Tibial artery (tissue), 4 donors: ENCODE results near the gene ABLIM3.

ENCODE experiments used
- DNase-seq, 2 donors: peaks; one replicate each; pipeline ENCODE4 v3.0.0-alpha.2; 2019
- H3K27ac ChIP-seq, 2 donors: fragments of 200-600 bp; sonication (generic) in 1 of 2; 1 replicate in 1 of 2; 2 replicates in 1 of 2; pipeline ENCODE4 v1.5.1; 2018 to 2019; ENCODE audit warnings: mild to moderate bottlenecking in 1 of 2
- H3K27me3 ChIP-seq, 2 donors: fragments of 200-600 bp; sonication (generic) in 1 of 2; one replicate each; pipeline versions ENCODE4 v1.5.1 to v1.6.0; 2016 to 2019
- H3K36me3 ChIP-seq, 3 donors: fragments of 200-600 bp; sonication (generic) in 2 of 3; one replicate each; pipeline ENCODE4 v1.5.1; 2016 to 2019; ENCODE audit warnings: mild to moderate bottlenecking in 2 of 3
- H3K4me1 ChIP-seq, 4 donors: fragments of 200-600 bp; sonication (generic) in 2 of 4; 1 replicate in 3 of 4; 2 replicates in 1 of 4; pipeline ENCODE4 v1.5.1; 2016 to 2019
- H3K4me3 ChIP-seq, 2 donors: fragments of 200-600 bp; sonication (generic) in 1 of 2; 1 replicate in 1 of 2; 2 replicates in 1 of 2; pipeline ENCODE4 v1.5.1; 2018 to 2019; ENCODE audit warnings: mild to moderate bottlenecking in 2 of 2
- H3K9me3 ChIP-seq, 3 donors: fragments of 200-600 bp; sonication (generic) in 1 of 3; one replicate each; pipeline ENCODE4 v1.5.1; 2016 to 2019
- intact Hi-C: fragments of 100-400 bp; cut with DNase I; formaldehyde crosslinking; loops from one replicate; pipeline ENCODE4 v1.15.0; 2023; ENCODE audit warnings: low total_unique reads
- TF ChIP-seq, protein P1 (sequence below), 2 experiments: fragments of 200-600 bp in 1 of 2; fragments of 450-650 bp in 1 of 2; IDR thresholded peaks; one replicate each; pipeline ENCODE4 v1.5.1; 2017 to 2019; ENCODE audit warnings: antibody characterized with exemption in 2 of 2, mild to moderate bottlenecking in 1 of 2, moderate library complexity in 1 of 2

ABLIM3 gene

DNA sequence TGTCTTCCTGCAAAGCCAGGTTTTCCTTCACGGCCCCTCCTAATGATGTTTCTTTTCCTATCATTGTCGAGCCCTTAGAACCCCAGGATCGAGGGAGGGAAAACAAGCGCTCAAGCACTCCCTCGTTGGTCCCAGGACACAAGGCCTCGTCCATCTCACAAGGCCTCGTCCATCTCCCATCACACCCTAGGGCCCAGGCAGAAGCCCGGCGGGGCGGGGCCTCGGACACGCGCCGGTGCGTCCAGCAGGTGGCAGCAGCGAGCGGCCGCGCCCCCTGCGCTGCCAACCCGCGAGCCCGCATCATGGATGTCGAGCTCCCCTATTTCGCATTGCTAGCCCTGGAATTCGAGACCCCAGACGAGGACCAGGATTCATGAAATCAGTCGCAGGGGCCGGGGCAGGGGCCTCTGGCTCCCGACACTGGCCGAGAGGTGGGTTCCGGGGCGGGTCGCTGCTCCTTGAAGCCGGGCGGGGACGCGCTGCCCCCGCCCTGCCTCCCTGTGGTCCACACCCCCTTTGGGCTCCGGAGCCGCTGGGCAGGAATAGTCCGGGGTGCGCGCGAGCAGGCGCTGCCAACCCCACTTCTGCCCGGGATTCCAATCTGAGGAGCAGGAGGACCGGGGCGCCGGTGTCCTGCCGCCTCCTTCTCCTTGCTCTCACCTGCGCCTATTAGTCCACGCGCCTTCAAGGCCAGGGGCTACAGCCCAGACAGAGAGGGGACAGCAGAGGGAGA is at the start of gene ABLIM3:
ABLIM3 (plus strand) TSS at position 270 of the 733 bp plus-strand sequence. CDS start 603 bp downstream, outside the sequence.
- Histone ChIP-seq H3K36me3 (no peaks in the 10 kb centered on the region), H3K27me3 (no peaks in the 10 kb centered on the region), H3K4me3 (peak within 1 kb of the TSS; percentile 59 to 83), H3K27ac (peak within 1 kb of the TSS; percentile 63), H3K9me3 (no peaks in the 10 kb centered on the region), H3K4me1 (peaks cover 0 to 25% (median 13%) of the 10 kb centered on the region in 4 donors)
- DNase-seq = peak; percentile 51 to 83
- intact Hi-C loops = loop anchor here (5.0 kb wide), 1 partner anchor 86 kb away; no protein-coding TSS in a partner anchor
- TF ChIP-seq, protein P1, sequence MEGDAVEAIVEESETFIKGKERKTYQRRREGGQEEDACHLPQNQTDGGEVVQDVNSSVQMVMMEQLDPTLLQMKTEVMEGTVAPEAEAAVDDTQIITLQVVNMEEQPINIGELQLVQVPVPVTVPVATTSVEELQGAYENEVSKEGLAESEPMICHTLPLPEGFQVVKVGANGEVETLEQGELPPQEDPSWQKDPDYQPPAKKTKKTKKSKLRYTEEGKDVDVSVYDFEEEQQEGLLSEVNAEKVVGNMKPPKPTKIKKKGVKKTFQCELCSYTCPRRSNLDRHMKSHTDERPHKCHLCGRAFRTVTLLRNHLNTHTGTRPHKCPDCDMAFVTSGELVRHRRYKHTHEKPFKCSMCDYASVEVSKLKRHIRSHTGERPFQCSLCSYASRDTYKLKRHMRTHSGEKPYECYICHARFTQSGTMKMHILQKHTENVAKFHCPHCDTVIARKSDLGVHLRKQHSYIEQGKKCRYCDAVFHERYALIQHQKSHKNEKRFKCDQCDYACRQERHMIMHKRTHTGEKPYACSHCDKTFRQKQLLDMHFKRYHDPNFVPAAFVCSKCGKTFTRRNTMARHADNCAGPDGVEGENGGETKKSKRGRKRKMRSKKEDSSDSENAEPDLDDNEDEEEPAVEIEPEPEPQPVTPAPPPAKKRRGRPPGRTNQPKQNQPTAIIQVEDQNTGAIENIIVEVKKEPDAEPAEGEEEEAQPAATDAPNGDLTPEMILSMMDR (IDR thresholded peaks at IDR 0.05) = peak; percentile 80 to 83

DNA sequence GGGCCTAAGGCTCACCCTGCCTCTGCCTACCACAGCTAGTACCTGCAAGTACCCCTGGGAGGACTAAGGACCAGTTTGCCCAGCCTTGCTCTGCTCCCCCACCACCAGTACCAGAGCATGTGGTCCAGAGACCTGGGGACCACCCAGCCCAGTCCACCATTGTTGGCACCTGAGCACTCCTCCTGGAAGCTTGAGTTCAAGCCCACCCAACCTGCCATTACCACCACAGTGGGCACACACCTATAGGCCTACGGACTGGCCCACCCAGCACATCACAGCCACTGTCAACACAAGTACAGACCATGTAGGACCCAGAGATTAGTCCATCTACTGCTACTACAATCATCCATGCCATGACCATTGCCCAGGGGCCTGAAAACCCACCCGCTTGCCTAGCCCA is 47.7 kb upstream of the ABLIM3 start:
- DNase-seq = no peak
- Histone ChIP-seq H3K4me3 (no peak overlapping the region), H3K4me1 (no peaks in the 10 kb centered on the region), H3K36me3 (no peaks in the 10 kb centered on the region), H3K9me3 (peaks cover 0 to 23% (median 3%) of the 10 kb centered on the region in 3 donors), H3K27me3 (no peaks in the 10 kb centered on the region), H3K27ac (no peak overlapping the region)
- TF ChIP-seq, protein P1 (IDR thresholded peaks at IDR 0.05) = no peak
- intact Hi-C loops = no loop called here

DNA sequence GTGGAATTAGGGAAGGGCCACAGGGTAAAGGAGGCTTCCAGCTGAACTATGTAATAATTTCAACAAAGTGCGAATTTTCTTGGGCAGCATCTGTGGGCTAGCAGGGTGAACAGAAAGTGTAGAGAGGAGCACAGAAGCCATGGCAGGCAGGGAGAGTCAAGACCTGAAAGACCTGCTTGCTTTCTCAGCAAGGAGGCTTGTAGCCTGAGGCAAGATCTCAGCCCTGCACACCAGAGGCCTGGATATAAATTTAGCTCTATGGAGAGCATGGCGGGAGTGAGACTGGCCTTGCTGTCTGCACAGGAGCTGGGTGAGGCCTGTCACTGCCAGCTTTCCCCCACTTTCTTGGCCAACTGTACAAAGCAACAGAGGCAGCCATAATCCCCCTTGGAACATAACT is 46.3 kb upstream of the ABLIM3 start:
- H3K27ac ChIP-seq = no peak overlapping the region
- no peaks in the 10 kb centered on the region for H3K27me3 ChIP-seq
- H3K4me3 ChIP-seq = no peak overlapping the region
- no peaks in the 10 kb centered on the region for H3K4me1 ChIP-seq
- intact Hi-C loops = no loop called here
- no peaks in the 10 kb centered on the region for H3K36me3 ChIP-seq
- DNase-seq = no peak
- TF ChIP-seq, protein P1 (IDR thresholded peaks at IDR 0.05) = no peak
- peaks cover 0 to 35% (median 4%) of the 10 kb centered on the region in 3 donors for H3K9me3 ChIP-seq

DNA sequence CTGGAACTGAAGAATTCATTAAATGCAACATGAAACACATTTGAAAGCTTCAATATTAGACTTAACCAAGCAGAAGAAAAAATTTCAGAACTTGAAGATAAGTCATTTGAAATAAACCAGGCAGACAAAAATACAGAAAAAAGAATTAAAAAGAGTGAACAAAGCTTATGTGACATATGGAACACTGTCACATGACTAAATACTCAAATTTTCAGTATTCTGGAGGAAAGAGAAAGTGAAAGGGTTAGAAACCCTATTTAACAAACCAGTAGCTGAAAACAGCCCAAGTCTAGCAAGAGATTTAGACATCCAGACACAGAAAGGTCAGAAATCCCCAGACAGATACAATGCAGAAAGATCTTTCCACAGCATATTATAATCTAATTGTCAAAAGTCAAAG is 41.4 kb upstream of the ABLIM3 start:
- no peaks in the 10 kb centered on the region for H3K27me3 ChIP-seq
- intact Hi-C loops = no loop called here
- H3K9me3 ChIP-seq = peaks cover 0 to 48% (median 12%) of the 10 kb centered on the region in 3 donors
- TF ChIP-seq, protein P1 (IDR thresholded peaks at IDR 0.05) = no peak
- H3K27ac ChIP-seq = no peak overlapping the region
- no peak overlapping the region for H3K4me3 ChIP-seq
- no peaks in the 10 kb centered on the region for H3K4me1 ChIP-seq
- no peak for DNase-seq
- H3K36me3 ChIP-seq = no peaks in the 10 kb centered on the region

DNA sequence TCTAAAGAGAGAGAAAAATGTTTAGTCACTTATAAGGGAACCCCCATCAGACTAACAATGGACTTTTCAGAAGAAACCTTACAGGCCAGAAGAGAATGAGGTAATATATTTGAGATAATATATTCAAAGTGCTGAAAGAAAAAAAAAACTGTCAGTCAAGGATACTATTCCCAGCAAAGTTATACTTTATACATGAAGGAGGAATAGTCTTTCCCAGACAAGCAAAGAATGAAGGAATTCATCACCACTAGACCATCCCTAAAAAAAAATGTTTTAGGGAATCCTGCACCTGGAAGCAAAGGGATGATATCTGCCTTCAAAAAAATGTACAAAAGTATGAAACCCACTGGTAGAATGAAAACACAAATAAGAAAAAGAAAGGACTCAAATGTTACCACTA is 41.0 kb upstream of the ABLIM3 start:
- Histone ChIP-seq H3K36me3 (no peaks in the 10 kb centered on the region), H3K4me1 (no peaks in the 10 kb centered on the region), H3K27ac (no peak overlapping the region), H3K27me3 (no peaks in the 10 kb centered on the region), H3K9me3 (peaks cover 0 to 46% (median 12%) of the 10 kb centered on the region in 3 donors), H3K4me3 (no peak overlapping the region)
- intact Hi-C loops = no loop called here
- TF ChIP-seq, protein P1 (IDR thresholded peaks at IDR 0.05) = no peak
- no peak for DNase-seq
